GM19035 (cell line): ENCODE results near the gene TRMO.

Experiments
- ATAC-seq: cut with Tn5 transposase; IDR thresholded peaks from one replicate; pipeline ENCODE4 v1.9.1; 2021; ENCODE audit not compliant: unreplicated experiment

The TRMO gene

GRCh38 chr9:97905228-97905627 lies 17.1 kb downstream of the TRMO start:
- ATAC-seq, result no peak

- no peak for ATAC-seq
Measured at GRCh38 chr9:97904725-97905124, 17.6 kb downstream of the TRMO start.

GRCh38 chr9:97903177-97903576 lies 19.1 kb downstream of the TRMO start:
- ATAC-seq, result no peak

- no peak for ATAC-seq
Measured at GRCh38 chr9:97900738-97901565, 21.3 kb downstream of the TRMO start.

DNA sequence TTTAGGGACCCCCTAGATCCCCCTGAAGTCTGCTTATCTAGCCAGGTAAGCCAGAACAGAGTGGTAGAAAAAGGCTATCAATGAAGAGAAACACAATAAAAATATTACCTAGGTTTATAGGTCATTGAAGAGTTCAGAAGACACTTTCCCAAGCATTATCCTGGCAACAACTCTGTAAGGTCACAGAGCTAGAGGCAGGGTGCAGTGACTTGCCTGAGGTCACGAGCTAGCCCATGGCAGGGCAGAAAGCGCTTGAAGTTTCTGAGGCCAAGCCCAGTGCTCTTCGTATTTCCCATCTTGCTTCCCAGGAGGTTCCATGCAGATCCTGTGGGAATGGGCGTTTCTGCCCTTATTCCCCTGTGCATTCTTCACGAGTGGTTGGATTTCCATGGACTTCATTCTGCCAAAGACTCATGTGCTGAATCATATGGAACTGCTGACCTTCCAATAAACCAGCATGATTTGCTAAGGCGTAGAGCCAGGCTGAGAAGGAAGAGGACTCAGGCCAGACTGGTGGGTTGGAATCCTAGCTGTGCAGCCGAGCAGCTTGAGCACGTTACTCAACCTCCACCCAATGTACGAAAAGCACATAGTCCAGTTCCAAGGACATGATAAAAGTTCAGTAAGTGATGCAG lies 22.1 kb downstream of the TRMO start:
- no peak for ATAC-seq

DNA sequence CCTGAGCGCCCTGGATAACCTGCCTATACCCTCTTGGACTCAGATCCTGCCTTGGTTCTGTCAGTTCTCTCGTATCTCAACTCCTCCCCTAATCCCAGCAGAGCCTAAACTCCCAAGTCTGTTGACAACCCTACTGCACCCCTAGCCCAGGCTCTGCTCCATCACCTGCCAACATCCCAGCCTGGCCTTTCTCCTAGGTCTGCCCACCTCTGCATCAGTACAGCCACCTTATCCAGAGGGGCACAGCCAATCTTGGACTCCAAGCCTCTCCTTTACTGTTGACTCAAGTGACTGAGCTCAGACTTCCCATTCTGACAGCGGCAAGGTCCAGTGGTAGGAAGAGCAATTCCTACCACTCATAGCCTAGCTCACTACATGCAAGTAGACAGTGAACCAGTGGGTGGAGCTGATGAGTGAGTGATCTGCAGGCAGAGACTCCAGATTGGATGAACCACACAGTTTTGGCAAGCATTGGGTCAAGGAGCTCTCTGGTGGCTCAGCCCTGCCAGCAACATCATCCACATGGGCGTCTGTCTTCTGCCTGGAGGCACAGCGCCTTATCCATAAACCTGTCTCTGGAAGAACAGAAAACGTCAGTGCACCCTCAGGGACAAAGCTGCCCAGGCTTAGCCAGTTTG lies 26.5 kb downstream of the TRMO start:
- no peak for ATAC-seq

GRCh38 chr9:97895211-97895610 lies 27.1 kb downstream of the TRMO start:
- no peak for ATAC-seq

GRCh38 chr9:97892421-97892820 lies 29.9 kb downstream of the TRMO start:
- ATAC-seq, result no peak

- ATAC-seq, result no peak
Measured at GRCh38 chr9:97891736-97892135, 30.6 kb downstream of the TRMO start.

GRCh38 chr9:97889941-97890887 lies 32.1 kb downstream of the TRMO start:
- ATAC-seq, result no peak

- ATAC-seq, result no peak
Measured at GRCh38 chr9:97880336-97880735, 42.0 kb downstream of the TRMO start.

- ATAC-seq, result no peak
Measured at GRCh38 chr9:97876061-97876460, 46.2 kb downstream of the TRMO start.

- ATAC-seq, result no peak
Measured at GRCh38 chr9:97875111-97875510, 47.2 kb downstream of the TRMO start.

GRCh38 chr9:97874624-97875023 lies 47.7 kb downstream of the TRMO start:
- no peak for ATAC-seq

GRCh38 chr9:97873882-97874281 lies 48.4 kb downstream of the TRMO start:
- no peak for ATAC-seq

- ATAC-seq, result no peak
Measured at GRCh38 chr9:97873425-97873824, 48.9 kb downstream of the TRMO start.

GRCh38 chr9:97868859-97869258 lies 53.4 kb downstream of the TRMO start:
- no peak for ATAC-seq

GRCh38 chr9:97866848-97867247 lies 55.5 kb downstream of the TRMO start:
- ATAC-seq, result no peak

GRCh38 chr9:97866300-97866699 lies 56.0 kb downstream of the TRMO start:
- no peak for ATAC-seq

- ATAC-seq, result no peak
Measured at GRCh38 chr9:97864396-97864795, 57.9 kb downstream of the TRMO start.

- ATAC-seq, result no peak
Measured at GRCh38 chr9:97863314-97863713, 59.0 kb downstream of the TRMO start.
